H1 (cell line): ENCODE measurements around the gene C9. TPM values are rescaled to one million over a fixed set of nuclear protein-coding genes. Genes with fewer than 3 reads are reported as not detected.

Experiments
- CTCF ChIA-PET: fragments of 300-600 bp; sonication (Branson Sonifier 250); formaldehyde crosslinking; loops from one replicate; lab custom pipeline; 2021; ENCODE audit not compliant: partially characterized antibody; lab: Charles Lee
- POLR2A ChIA-PET: fragments of 300-600 bp; sonication (Branson Sonifier 250); formaldehyde crosslinking; loops from one replicate; lab custom pipeline; 2021; ENCODE audit warnings: inconsistent platforms; ENCODE audit not compliant: partially characterized antibody; lab: Charles Lee
- DNase-seq, 2 experiments: peaks; one replicate each; pipeline versions ENCODE4 v3.0.0 to v3.0.0-alpha.2; 2010 to 2022; ENCODE audit warnings: low spot score in 2 of 2, low read depth in 1 of 2, mixed read lengths in 1 of 2
- FAIRE-seq: peaks from 2 replicates; lab custom pipeline; 2011; peaks lifted over from hg19 to GRCh38; lab: Jason Lieb, UNC
- H2AFZ ChIP-seq: 2 replicates; pipeline ENCODE4 v1.8.1; 2012; ENCODE audit warnings: low read length, inconsistent platforms
- H2AK5ac ChIP-seq: 2 replicates; pipeline ENCODE4 v1.6.1; 2013; ENCODE audit warnings: low read depth, low read length
- H2BK120ac ChIP-seq: replicated peaks from 2 replicates; pipeline ENCODE3; 2013; ENCODE audit warnings: low read depth, low read length, inconsistent platforms
- H2BK12ac ChIP-seq: 2 replicates; pipeline ENCODE4 v1.6.1; 2013; ENCODE audit warnings: low read depth, low read length
- H2BK15ac ChIP-seq: 2 replicates; pipeline ENCODE4 v1.6.1; 2013; ENCODE audit warnings: low read length
- H2BK20ac ChIP-seq: 2 replicates; pipeline ENCODE4 v1.6.1; 2013; ENCODE audit warnings: low read length
- H2BK5ac ChIP-seq: 2 replicates; pipeline ENCODE4 v1.6.1; 2013; ENCODE audit warnings: low read depth, low read length
- H3K14ac ChIP-seq: 2 replicates; pipeline ENCODE4 v1.6.1; 2013; ENCODE audit warnings: inconsistent platforms; ENCODE audit not compliant: insufficient read length
- H3K18ac ChIP-seq: 2 replicates; pipeline ENCODE4 v1.6.1; 2013; ENCODE audit warnings: low read length; ENCODE audit errors: extremely low read depth
- H3K23ac ChIP-seq: 2 replicates; pipeline ENCODE4 v1.6.1; 2013; ENCODE audit warnings: inconsistent platforms; ENCODE audit not compliant: insufficient read length
- H3K23me2 ChIP-seq: 2 replicates; pipeline ENCODE4 v1.6.1; 2013; ENCODE audit warnings: low read depth, low read length
- H3K27ac ChIP-seq: 2 replicates; pipeline ENCODE4 v1.6.1; 2011; ENCODE audit warnings: low read depth, low read length, inconsistent platforms
- H3K27me3 ChIP-seq, 4 experiments: replicated peaks in 1 of 4; 1 replicate in 1 of 4; 2 replicates in 3 of 4; pipeline versions ENCODE4 v1.6.1 to v1.8.1; 2011 to 2013; ENCODE audit warnings: low read length in 3 of 4, mild to moderate bottlenecking in 3 of 4, inconsistent platforms in 2 of 4, mixed read lengths in 2 of 4, moderate library complexity in 1 of 4; ENCODE audit not compliant: control insufficient read depth in 3 of 4, insufficient read depth in 3 of 4; ENCODE audit errors: extremely low read depth in 1 of 4
- H3K36me3 ChIP-seq, 4 experiments: 2 replicates each; pipeline versions ENCODE4 v1.6.1 to v1.8.1; 2011 to 2013; ENCODE audit warnings: mild to moderate bottlenecking in 4 of 4, low read length in 3 of 4, moderate library complexity in 2 of 4, control low read depth in 1 of 4, inconsistent platforms in 1 of 4; ENCODE audit not compliant: insufficient read depth in 4 of 4, control insufficient read depth in 2 of 4
- H3K4ac ChIP-seq: replicated peaks from 2 replicates; pipeline ENCODE3; 2013; ENCODE audit warnings: low read length, low read depth, mixed read lengths, inconsistent platforms; ENCODE audit not compliant: insufficient read length
- H3K4me1 ChIP-seq, 4 experiments: replicated peaks in 1 of 4; 1 replicate in 1 of 4; 2 replicates in 3 of 4; pipeline versions ENCODE4 v1.6.1 to v1.8.1; 2011 to 2013; ENCODE audit warnings: low read length in 3 of 4, inconsistent platforms in 2 of 4, mixed read lengths in 1 of 4; ENCODE audit not compliant: insufficient read depth in 4 of 4, control insufficient read depth in 3 of 4
- H3K4me2 ChIP-seq, 2 experiments: 2 replicates each; pipeline versions ENCODE4 v1.6.1 to v1.8.1; 2011 to 2013; ENCODE audit warnings: low read depth in 2 of 2, low read length in 2 of 2, control low read depth in 1 of 2, inconsistent platforms in 1 of 2, mild to moderate bottlenecking in 1 of 2; ENCODE audit not compliant: insufficient read depth in 1 of 2
- H3K4me3 ChIP-seq, 4 experiments: fragments of 200-600, 300-600 bp in 1 of 4; sonication (generic), shearing (Covaris generic), sonication (Bioruptor Twin) in 1 of 4; 2 replicates each; pipeline versions ENCODE4 v1.5.1 to v1.8.1; 2011 to 2016; ENCODE audit warnings: low read length in 4 of 4, low read depth in 3 of 4, control low read depth in 2 of 4, inconsistent platforms in 2 of 4, mild to moderate bottlenecking in 2 of 4, mixed read lengths in 1 of 4, moderate library complexity in 1 of 4; ENCODE audit not compliant: insufficient read depth in 2 of 4; ENCODE audit errors: extremely low read depth in 1 of 4
- H3K56ac ChIP-seq: replicated peaks from 2 replicates; pipeline ENCODE3; 2013; ENCODE audit warnings: low read depth, mild to moderate bottlenecking, mixed read lengths, low read length, inconsistent platforms; ENCODE audit not compliant: insufficient read length
- H3K79me1 ChIP-seq: 2 replicates; pipeline ENCODE4 v1.6.1; 2013; ENCODE audit warnings: low read depth, low read length, control low read depth
- H3K79me2 ChIP-seq, 2 experiments: 2 replicates each; pipeline versions ENCODE4 v1.6.1 to v1.8.1; 2012 to 2013; ENCODE audit warnings: low read length in 2 of 2, mild to moderate bottlenecking in 2 of 2, inconsistent platforms in 1 of 2; ENCODE audit not compliant: insufficient read depth in 2 of 2, control insufficient read depth in 1 of 2
- H3K9ac ChIP-seq, 4 experiments: replicated peaks in 1 of 4; 1 replicate in 1 of 4; 2 replicates in 3 of 4; pipeline versions ENCODE4 v1.6.1 to v1.8.1; 2011 to 2013; ENCODE audit warnings: low read depth in 3 of 4, low read length in 3 of 4, control low read depth in 2 of 4, mild to moderate bottlenecking in 2 of 4, moderate library complexity in 2 of 4, inconsistent platforms in 1 of 4; ENCODE audit errors: extremely low read depth in 1 of 4
- H3K9me3 ChIP-seq, 2 experiments: 2 replicates each; pipeline versions ENCODE4 v1.6.1 to v1.8.1; 2012 to 2013; ENCODE audit warnings: mild to moderate bottlenecking in 2 of 2, moderate library complexity in 2 of 2, control low read depth in 1 of 2, inconsistent platforms in 1 of 2, low read depth in 1 of 2, low read length in 1 of 2, mixed read lengths in 1 of 2; ENCODE audit not compliant: insufficient read depth in 2 of 2
- H4K20me1 ChIP-seq, 2 experiments: replicated peaks in 1 of 2; 2 replicates each; pipeline versions ENCODE3 to v1.8.1; 2011 to 2013; ENCODE audit warnings: inconsistent platforms in 2 of 2, low read length in 2 of 2, mild to moderate bottlenecking in 1 of 2; ENCODE audit not compliant: insufficient read depth in 2 of 2, control insufficient read depth in 1 of 2
- H4K5ac ChIP-seq: 2 replicates; pipeline ENCODE4 v1.6.1; 2013; ENCODE audit warnings: low read length, low read depth, mixed read lengths, inconsistent platforms; ENCODE audit not compliant: insufficient read length
- H4K8ac ChIP-seq: 2 replicates; pipeline ENCODE4 v1.8.0; 2013; ENCODE audit warnings: mild to moderate bottlenecking, moderate library complexity, low read length, inconsistent platforms; ENCODE audit not compliant: insufficient read depth; ENCODE audit errors: extremely low read depth
- H4K91ac ChIP-seq: replicated peaks from 2 replicates; pipeline ENCODE3; 2013; ENCODE audit warnings: low read length, mixed read lengths, inconsistent platforms; ENCODE audit not compliant: insufficient read length
- CREB1 ChIP-seq: IDR thresholded peaks from 2 replicates; pipeline ENCODE4 v1.6.1; 2012; ENCODE audit warnings: inconsistent platforms
- CTCF ChIP-seq, 3 experiments: IDR thresholded peaks; 1 replicate in 2 of 3; 2 replicates in 1 of 3; pipeline versions ENCODE4 v1.5.1 to v1.6.1; 2011; ENCODE audit warnings: low read length in 3 of 3, mild to moderate bottlenecking in 3 of 3, inconsistent platforms in 2 of 3, low read depth in 1 of 3, moderate library complexity in 1 of 3; ENCODE audit not compliant: insufficient read depth in 1 of 3; ENCODE audit errors: control extremely low read depth in 1 of 3
- GTF2F1 ChIP-seq: IDR thresholded peaks from 2 replicates; pipeline ENCODE4 v1.6.1; 2012; ENCODE audit warnings: low read depth, low read length, improper control_type of control experiment, borderline replicate concordance
- HDAC2 ChIP-seq, 2 experiments: fragments of 300-600 bp in 1 of 2; sonication (generic) in 1 of 2; IDR thresholded peaks; 2 replicates each; pipeline ENCODE4 v1.6.1; 2011 to 2012; ENCODE audit warnings: low read depth in 2 of 2, low read length in 2 of 2, mild to moderate bottlenecking in 2 of 2, moderate library complexity in 2 of 2, borderline replicate concordance in 1 of 2, inconsistent platforms in 1 of 2
- JUN ChIP-seq: IDR thresholded peaks from 2 replicates; pipeline ENCODE4 v1.6.1; 2011; ENCODE audit warnings: low read depth, mild to moderate bottlenecking, improper control_type of control experiment, low read length
- JUND ChIP-seq: IDR thresholded peaks from 2 replicates; pipeline ENCODE4 v1.6.1; 2011; ENCODE audit warnings: mild to moderate bottlenecking, improper control_type of control experiment, low read length
- MAFK ChIP-seq: IDR thresholded peaks from 2 replicates; pipeline ENCODE4 v1.6.1; 2012; ENCODE audit warnings: low read depth, mild to moderate bottlenecking, improper control_type of control experiment, low read length
- RBBP5 ChIP-seq: IDR thresholded peaks from 2 replicates; pipeline ENCODE4 v1.7.1; 2012; ENCODE audit warnings: low read depth, mild to moderate bottlenecking, inconsistent platforms, low read length, moderate library complexity, borderline replicate concordance
- SAP30 ChIP-seq: fragments of 300-600 bp; sonication (generic); IDR thresholded peaks from 2 replicates; pipeline ENCODE4 v1.7.1; 2012; ENCODE audit warnings: low read length, moderate library complexity, mild to moderate bottlenecking, inconsistent platforms; ENCODE audit not compliant: insufficient read depth, insufficient replicate concordance
- SP2 ChIP-seq: IDR thresholded peaks from 2 replicates; pipeline ENCODE4 v1.6.1; 2012; ENCODE audit warnings: mild to moderate bottlenecking, low read length, inconsistent platforms
- TEAD4 ChIP-seq: IDR thresholded peaks from 2 replicates; pipeline ENCODE4 v1.6.1; 2012; ENCODE audit warnings: low read depth, low read length, inconsistent platforms, mixed read lengths
- WGBS, 2 experiments: shearing (Covaris generic) in 1 of 2; methylation state at CpG; one replicate each; pipeline versions ENCODE4 v1.1.6 to v1.1.7; 2013 to 2015; ENCODE audit warnings: low lambda C conversion rate in 2 of 2, mixed read lengths in 2 of 2, inconsistent platforms in 1 of 2, low coverage in 1 of 2, missing lambda C conversion rate in 1 of 2; ENCODE audit not compliant: insufficient replicate concordance in 2 of 2, insufficient coverage in 1 of 2, insufficient read length in 1 of 2; ENCODE audit errors: extremely low coverage in 1 of 2, missing lambda C conversion rate in 1 of 2; 5-methylcytosine and 5-hydroxymethylcytosine counted together
- polyA plus RNA-seq, 7 experiments: library from polyadenylated mRNA; depleted of rRNA in 3 of 7; stranded (reverse) in 5 of 7; unstranded in 2 of 7; fragments of >200 nt in 5 of 7; fragments of 200-250 nt in 2 of 7; gene quantifications; 1 replicate in 5 of 7; 2 replicates in 1 of 7; 4 replicates in 1 of 7; pipeline versions ENCODE4 v1.2.1 to v1.2.3, GENCODE V29; 2011 to 2013; ENCODE audit warnings: missing spikeins in 2 of 7, mixed read lengths in 2 of 7
- total RNA-seq: library from RNA; stranded (reverse); fragmentation: NEBNext Ultra II Directional; extraction: Animal tissue kit (Norgen Biotek cat#: 25700); gene quantifications from 2 replicates; pipeline ENCODE4 v1.2.1, GENCODE V29; 2021

Gene C9
- total and polyA plus RNA-seq, 2 of the 8 experiments (the other 6 are each of a cell fraction or from before 2014, with no cell fraction given) = not detected

- Histone ChIP-seq H2BK12ac (no peak overlapping the region), H3K18ac (no peak overlapping the region), H3K9me3 (no peaks in the 10 kb centered on the region), H3K27me3 (no peaks in the 10 kb centered on the region), H4K8ac (no peak overlapping the region)
- WGBS, 2 experiments = 94% methylated on average over 4 of the region's 4 CpGs; no CpG with 5 or more reads in 1 of the 2 experiments
- POLR2A ChIA-PET = no interaction called here
- no peak for FAIRE-seq
- TF ChIP-seq SAP30 = no peak
- TF ChIP-seq TEAD4 = no peak
- no peak for TF ChIP-seq CREB1
- TF ChIP-seq SP2 = no peak
- TF ChIP-seq JUND = no peak
- TF ChIP-seq JUN = no peak
- no peak for TF ChIP-seq HDAC2 (IDR thresholded peaks at IDR 0.05; ENCODE audit: borderline replicate concordance in 1 of 2, low read depth in 2 of 2, low read length in 2 of 2)
- no peak for TF ChIP-seq RBBP5
- TF ChIP-seq CTCF (IDR thresholded peaks at IDR 0.05; ENCODE audit: control extremely low read depth in 1 of 3, insufficient read depth in 1 of 3, low read depth in 1 of 3, low read length in 3 of 3) = no peak
- TF ChIP-seq MAFK = no peak
- TF ChIP-seq GTF2F1 = no peak
- TF ChIP-seq, all 59 proteins: peak for 0
- no peak overlapping the region for H4K5ac ChIP-seq
- CTCF ChIA-PET = interaction anchor here (1.1 to 7.0 kb wide), 2 partner anchors 12 to 181 kb away, joined by 3 to 57 read pairs; no protein-coding TSS in a partner anchor
- no peak for DNase-seq
- H2AFZ ChIP-seq = no peak overlapping the region
- no peak overlapping the region for H2BK5ac ChIP-seq
- no peak overlapping the region for H3K14ac ChIP-seq
- no peak overlapping the region for H3K27ac ChIP-seq
- no peak overlapping the region for H2BK120ac ChIP-seq
- H3K4me2 ChIP-seq = no peak overlapping the region
- no peak overlapping the region for H3K56ac ChIP-seq
- no peak overlapping the region for H3K23ac ChIP-seq
- H3K79me1 ChIP-seq = no peaks in the 10 kb centered on the region
- H3K23me2 ChIP-seq = no peaks in the 10 kb centered on the region
- no peak overlapping the region for H4K91ac ChIP-seq
- H3K79me2 ChIP-seq = no peaks in the 10 kb centered on the region
- no peak overlapping the region for H2BK20ac ChIP-seq
- no peak overlapping the region for H3K4ac ChIP-seq
- H3K4me1 ChIP-seq = peaks cover 0 to 4% (median 0%) of the 10 kb centered on the region in 4 experiments; a peak in 1 of 7 replicates
- no peak overlapping the region for H3K4me3 ChIP-seq
- H4K20me1 ChIP-seq = no peaks in the 10 kb centered on the region
- no peaks in the 10 kb centered on the region for H3K36me3 ChIP-seq
- H2BK15ac ChIP-seq = no peak overlapping the region
- H3K9ac ChIP-seq = no peak overlapping the region
- no peak overlapping the region for H2AK5ac ChIP-seq
These were observed 3.8 kb upstream of the C9 start for GRCh38 chr5:39368116-39368515.
